ENCODE data around the gene WBP11.

WBP11 gene

GRCh38 chr12:14825256-14825655 lies 22.0 kb upstream of the WBP11 start:
- DNase-seq (ENCODE audit: low read depth in 1 of 2, low spot score in 1 of 2) = no peak

- no peak for DNase-seq (ENCODE audit: low read depth in 1 of 2, low spot score in 1 of 2)
These were observed 20.8 kb upstream of the WBP11 start for GRCh38 chr12:14824012-14824634.

DNA sequence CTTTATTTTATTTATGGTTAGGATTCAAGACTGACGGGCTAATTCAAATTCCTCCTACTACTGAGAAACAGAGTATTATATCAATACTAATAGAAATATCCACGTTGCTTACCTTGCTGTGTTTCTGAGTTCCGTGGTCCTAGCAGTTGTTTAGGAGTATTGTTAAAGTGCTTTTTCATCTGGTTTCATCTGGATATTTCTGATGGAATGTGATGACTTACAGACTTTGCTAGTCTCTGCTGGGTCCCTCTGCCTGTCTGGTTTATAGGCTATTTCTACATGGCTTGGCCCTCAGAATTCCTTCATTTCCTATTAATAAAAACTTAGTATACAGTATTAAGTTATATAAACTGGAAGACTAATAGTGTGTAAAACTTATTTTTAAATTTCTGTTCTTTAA lies 10.7 kb upstream of the WBP11 start, which contains the start of gene SMCO3:
Gene SMCO3, minus strand, starts transcription at position 169 of the 400 bp plus-strand sequence. CDS start 7,502 bp downstream, outside the sequence.
- no peak for DNase-seq (ENCODE audit: low read depth in 1 of 2, low spot score in 1 of 2)

DNA sequence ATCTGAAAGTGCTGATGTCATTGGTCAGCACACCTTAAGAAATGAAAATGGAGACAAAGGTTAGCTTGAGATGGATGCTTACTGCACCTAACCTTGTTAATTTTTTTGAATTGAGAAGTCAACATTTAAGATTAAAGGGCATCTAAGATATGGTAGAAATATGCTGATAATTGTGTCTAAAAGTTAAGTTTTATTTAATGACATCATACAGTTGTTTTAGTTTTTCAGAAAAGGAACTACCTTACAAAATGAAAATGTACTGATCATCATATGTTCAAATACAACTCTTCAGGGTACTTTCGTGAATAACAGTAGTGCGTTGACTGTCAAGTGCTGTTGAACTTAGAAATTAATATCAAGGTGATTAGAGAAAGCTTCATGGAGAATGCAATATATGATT lies 8.2 kb upstream of the WBP11 start:
- DNase-seq (ENCODE audit: low read depth in 1 of 2, low spot score in 1 of 2) = no peak

DNA sequence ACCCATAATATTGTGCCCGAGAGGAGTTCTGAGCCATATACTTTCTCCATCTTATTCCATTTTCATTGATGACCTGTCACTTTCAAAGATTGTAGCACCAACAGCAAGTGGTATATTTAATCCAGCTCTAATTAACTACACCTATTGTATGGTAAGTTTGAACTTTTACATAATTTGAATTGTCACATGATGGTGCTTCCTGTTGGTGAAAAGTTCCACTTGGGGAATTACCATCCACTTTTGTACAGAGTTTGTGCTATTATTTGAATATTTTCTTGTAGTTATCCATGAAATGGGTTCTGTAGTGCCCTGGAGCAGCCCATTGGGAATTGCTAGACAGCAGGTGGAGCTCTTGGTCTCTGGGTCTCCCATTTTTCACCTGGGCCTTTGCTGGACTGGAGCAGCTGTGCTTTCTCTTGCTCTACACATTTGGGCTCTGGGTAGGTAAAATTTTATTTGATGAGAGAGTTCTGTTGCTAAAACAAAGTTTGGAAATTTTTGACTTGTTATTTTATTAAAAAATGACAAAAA lies 7.7 kb upstream of the WBP11 start:
- DNase-seq (ENCODE audit: low read depth in 1 of 2, low spot score in 1 of 2) = no peak

- no peak for DNase-seq (ENCODE audit: low read depth in 1 of 2, low spot score in 1 of 2)
These were observed 7.1 kb upstream of the WBP11 start for GRCh38 chr12:14810167-14810952.

- no peak for DNase-seq (ENCODE audit: low read depth in 1 of 2, low spot score in 1 of 2)
These were observed 517 bp upstream of the WBP11 start for GRCh38 chr12:14803830-14804160.

DNA sequence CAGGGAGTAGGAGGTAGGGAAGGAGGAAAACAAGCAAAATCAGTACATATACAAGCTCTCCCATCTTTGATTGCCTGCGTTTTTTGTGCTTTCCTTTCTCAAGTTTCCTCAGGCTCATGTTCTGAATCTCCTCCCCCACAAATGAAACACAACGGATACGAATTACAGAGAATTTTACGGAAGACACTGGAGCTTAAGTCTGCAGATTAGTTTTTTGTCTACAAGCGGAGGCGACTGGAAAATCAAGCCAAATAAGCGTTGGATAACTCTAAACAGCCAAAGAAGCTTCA lies 612 bp downstream of the WBP11 start:
- no peak for DNase-seq (ENCODE audit: low read depth in 1 of 2, low spot score in 1 of 2)

GRCh38 chr12:14802247-14802646 lies 1.0 kb downstream of the WBP11 start:
- DNase-seq (ENCODE audit: low read depth in 1 of 2, low spot score in 1 of 2) = no peak

- no peak for DNase-seq (ENCODE audit: low read depth in 1 of 2, low spot score in 1 of 2)
These were observed 8.2 kb downstream of the WBP11 start for GRCh38 chr12:14795028-14795448.

GRCh38 chr12:14785568-14785967 lies 17.7 kb downstream of the WBP11 start:
- no peak for DNase-seq (ENCODE audit: low read depth in 1 of 2, low spot score in 1 of 2)

- DNase-seq (ENCODE audit: low read depth in 1 of 2, low spot score in 1 of 2) = no peak
These were observed 18.8 kb downstream of the WBP11 start for GRCh38 chr12:14784471-14784870.

DNA sequence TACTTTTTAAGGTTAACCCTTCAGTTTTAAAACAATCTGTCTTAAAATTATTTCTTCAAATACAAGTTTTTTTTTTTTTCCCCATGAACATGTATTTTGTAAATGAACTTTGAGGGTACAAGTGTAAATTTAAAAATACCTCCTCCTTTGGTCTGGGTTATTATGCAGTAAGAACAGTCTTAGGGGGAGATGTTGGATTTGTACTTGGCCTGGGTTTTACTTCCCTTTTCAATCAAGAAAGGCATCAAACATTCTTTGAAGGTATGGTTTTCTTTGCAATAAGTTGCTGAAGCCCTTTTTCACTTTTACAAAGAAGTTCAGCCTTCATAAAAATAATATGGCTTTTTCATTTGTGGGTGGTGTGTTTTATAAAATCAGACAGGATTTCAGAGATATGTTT lies 20.5 kb downstream of the WBP11 start:
- no peak for DNase-seq (ENCODE audit: low read depth in 1 of 2, low spot score in 1 of 2)

DNA sequence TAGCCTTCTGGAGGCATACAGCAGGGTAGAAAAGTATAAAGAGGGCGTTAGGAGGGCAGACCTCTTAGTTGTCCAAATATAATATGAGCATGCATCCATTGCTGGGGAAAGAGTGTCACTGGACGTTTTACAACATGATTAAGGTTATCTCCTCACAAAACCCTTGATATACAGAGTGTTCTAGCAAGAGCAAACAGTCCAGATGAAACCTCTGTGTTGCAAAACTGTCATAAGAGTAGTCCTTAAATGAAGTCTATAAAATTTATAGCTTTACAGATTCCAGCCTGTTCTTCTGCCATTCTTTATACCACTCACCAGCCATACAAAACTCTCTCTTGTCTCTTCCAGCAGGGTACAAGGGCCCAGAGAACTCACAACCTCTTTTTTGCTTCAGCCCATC lies 21.7 kb downstream of the WBP11 start:
- no peak for DNase-seq (ENCODE audit: low read depth in 1 of 2, low spot score in 1 of 2)

- DNase-seq (ENCODE audit: low read depth in 1 of 2, low spot score in 1 of 2) = no peak
These were observed 22.4 kb downstream of the WBP11 start for GRCh38 chr12:14780859-14781258.

DNA sequence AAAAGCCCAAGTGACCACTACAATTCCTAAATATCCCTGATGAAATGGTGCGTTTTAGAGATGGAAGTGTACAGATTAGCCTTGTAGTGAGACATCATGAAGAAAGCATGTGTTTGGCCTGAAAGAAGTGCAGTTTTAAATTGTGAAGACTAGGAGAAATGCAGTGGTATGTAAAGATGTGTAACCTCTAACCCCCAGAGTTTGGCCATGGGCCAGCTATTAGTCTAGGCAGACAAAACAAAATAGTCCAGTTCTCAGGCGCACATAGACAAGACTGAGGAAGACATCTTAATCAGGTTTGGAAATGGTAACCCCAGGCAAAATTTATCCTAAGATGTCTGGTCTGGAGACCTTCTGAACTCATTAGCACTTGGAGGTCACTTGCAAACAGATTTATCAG lies 23.4 kb downstream of the WBP11 start:
- no peak for DNase-seq (ENCODE audit: low read depth in 1 of 2, low spot score in 1 of 2)

DNA sequence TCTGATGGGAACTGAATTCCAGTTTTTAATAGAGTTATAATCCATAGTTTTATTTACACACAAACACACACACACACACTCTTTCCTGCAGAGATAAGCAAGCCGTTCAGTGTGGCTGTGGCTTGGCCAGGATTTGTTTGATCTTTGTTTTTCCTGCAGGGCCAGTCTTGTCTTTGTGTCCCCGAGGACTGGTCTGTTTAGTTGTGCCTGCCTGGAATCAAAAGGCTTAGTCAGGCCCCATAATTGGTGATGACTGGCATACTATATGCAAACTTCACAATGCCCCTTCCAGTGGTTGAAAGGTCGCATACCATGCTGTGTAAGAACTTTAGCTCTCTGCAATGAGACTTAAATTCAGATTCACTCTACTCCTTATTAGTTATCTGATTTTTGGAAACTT lies 26.0 kb downstream of the WBP11 start:
- DNase-seq (ENCODE audit: low read depth in 1 of 2, low spot score in 1 of 2) = no peak

DNA sequence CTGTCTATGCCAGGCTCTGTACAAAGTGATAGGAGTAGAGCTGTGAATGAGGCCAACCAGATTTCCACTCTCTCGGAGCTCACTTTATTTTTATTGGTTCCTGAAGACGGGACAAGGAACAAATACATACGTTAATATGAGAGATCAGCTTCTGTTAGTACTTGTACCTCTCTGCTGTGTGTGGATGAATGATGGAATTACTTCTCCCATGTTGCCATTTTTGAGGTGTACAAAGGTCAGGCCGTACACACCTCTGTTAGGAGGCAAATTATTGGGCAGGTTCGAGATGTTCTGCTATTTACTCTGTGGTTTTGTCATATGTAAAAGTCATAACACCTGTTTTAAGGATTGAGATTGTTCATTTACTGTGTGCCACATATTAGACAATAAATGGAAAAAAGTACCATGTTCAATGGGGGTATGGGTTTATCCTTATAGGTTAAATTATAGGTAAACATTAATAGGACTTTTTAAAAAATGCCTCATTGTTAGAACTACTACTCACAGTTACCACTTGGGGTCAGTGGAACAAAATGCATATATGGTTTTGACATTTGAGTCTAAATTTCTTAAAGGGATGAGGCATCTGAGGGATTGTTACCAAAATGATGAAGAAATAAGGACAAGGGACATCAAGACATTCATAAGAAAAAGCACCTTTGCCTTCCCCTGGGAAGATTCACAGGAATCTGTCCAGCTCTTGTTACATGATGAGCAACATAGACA lies 26.9 kb downstream of the WBP11 start:
- no peak for DNase-seq (ENCODE audit: low read depth in 1 of 2, low spot score in 1 of 2)

DNA sequence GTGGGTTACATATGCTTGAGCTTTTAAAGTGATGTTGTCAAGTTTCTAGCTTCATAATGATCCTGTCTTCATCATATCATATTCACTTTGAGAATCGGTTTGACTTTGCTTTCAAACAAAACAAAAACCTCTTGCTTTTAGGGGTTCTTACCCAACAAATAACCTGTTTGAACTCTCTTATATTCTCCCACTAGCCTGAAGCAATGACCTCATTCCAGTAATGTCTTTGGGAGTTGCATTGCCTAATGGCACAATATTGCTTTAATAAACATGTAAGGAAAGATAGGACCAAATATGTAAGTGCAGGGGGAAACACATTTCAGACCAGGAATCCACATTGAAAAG lies 27.7 kb downstream of the WBP11 start:
- no peak for DNase-seq (ENCODE audit: low read depth in 1 of 2, low spot score in 1 of 2)

- no peak for DNase-seq (ENCODE audit: low read depth in 1 of 2, low spot score in 1 of 2)
These were observed 28.2 kb downstream of the WBP11 start for GRCh38 chr12:14774906-14775635.

GRCh38 chr12:14774074-14774905 lies 29.0 kb downstream of the WBP11 start:
- DNase-seq (ENCODE audit: low read depth in 1 of 2, low spot score in 1 of 2) = peak; percentile 71 to 73

Data from stimulated activated CD4-positive, alpha-beta T cell treated with anti-CD3 and anti-CD28 coated beads, Interleukin-15, amount 100 ng/mL, for 1 hour (primary cell).